Body of pancreas (tissue), 4 donors: ENCODE results near the gene ZNF536.

ENCODE experiments used
- POLR2A ChIP-seq, 3 donors: fragments of 450-650 bp; IDR thresholded peaks; one replicate each; pipeline ENCODE4 v1.6.1; 2016; ENCODE audit warnings: antibody characterized with exemption in 3 of 3, mild to moderate bottlenecking in 2 of 3
- TF ChIP-seq, protein P1 (sequence below), 7 experiments: fragments of 450-650 bp in 4 of 7; fragments of 200-600 bp in 3 of 7; sonication (generic) in 3 of 7; IDR thresholded peaks; one replicate each; pipeline ENCODE4 v1.5.1; 2016 to 2019; ENCODE audit warnings: antibody characterized with exemption in 7 of 7

DNA sequence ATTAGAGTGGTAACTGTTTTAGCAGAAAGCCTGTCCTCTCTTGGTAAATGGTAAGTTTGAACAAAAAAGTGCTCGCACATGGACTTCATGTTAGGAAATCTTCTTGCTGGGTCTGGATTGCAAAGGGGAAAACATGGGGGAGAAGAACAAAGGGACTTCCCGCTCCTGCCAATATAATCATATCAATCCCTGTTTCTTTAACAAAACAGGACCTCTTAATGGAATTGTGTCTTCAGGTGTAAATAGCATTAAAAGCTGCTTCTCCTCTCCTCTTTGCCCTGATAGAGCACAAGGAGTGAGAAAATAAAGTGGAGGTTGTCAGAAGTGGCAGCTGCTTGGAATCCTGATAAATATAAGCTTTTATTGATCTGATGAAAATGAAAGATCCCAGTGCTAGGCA, 20.4 kb upstream of the ZNF536 start:
- TF ChIP-seq POLR2A (IDR thresholded peaks at IDR 0.05) = no peak
- TF ChIP-seq, protein P1, sequence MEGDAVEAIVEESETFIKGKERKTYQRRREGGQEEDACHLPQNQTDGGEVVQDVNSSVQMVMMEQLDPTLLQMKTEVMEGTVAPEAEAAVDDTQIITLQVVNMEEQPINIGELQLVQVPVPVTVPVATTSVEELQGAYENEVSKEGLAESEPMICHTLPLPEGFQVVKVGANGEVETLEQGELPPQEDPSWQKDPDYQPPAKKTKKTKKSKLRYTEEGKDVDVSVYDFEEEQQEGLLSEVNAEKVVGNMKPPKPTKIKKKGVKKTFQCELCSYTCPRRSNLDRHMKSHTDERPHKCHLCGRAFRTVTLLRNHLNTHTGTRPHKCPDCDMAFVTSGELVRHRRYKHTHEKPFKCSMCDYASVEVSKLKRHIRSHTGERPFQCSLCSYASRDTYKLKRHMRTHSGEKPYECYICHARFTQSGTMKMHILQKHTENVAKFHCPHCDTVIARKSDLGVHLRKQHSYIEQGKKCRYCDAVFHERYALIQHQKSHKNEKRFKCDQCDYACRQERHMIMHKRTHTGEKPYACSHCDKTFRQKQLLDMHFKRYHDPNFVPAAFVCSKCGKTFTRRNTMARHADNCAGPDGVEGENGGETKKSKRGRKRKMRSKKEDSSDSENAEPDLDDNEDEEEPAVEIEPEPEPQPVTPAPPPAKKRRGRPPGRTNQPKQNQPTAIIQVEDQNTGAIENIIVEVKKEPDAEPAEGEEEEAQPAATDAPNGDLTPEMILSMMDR (IDR thresholded peaks at IDR 0.05) = no peak
